Measurements from ENCODE around the gene PEX16.

Gene PEX16

DNA sequence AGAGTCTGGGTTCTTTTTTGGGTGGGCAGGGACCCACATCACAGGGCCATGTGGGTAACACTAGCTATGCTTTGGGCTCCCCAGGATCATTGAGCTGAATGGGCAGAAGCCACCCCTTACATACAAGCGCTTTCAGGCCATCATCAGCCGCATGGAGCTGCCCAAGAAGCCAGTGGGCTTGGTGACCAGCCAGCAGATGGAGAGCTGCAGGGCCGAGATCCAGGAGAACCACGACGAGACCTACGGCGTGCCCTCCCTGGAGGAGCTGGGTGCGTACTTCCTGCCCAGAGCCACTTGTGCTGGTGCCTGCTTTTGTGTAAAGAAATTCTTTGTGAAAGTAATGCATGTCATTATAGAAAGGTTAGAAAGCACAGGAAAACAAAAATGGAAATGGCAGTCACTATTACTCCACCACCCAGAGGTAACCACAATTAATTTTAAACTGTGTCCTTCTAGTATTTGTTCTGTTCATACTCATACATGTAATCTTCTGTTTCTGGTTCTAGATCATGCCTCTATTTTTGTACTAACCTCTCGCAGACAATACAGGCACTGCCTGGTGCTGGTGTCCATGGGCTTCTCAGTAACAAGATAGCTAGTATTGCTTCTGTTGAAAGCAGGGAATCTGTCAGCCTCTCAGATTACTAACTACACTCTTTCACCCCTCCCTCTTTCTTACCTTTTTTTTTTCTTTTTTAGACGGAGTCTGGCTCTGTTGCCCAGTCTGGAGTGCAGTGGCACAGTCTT lies 56.7 kb downstream of the PEX16 start:
- WGBS (ENCODE audit: insufficient coverage) = 100% methylated on average over 3 of the region's 10 CpGs
- Histone ChIP-seq H3K4me3 (ENCODE audit: control insufficient read depth in 1 of 7, extremely low read depth in 1 of 7, insufficient read depth in 4 of 7, low read depth in 2 of 7, low read length in 6 of 7) (no peak overlapping the region), H3K27ac (ENCODE audit: insufficient read depth in 1 of 2, low read depth in 1 of 2, low read length in 2 of 2, poor library complexity in 1 of 2, severe bottlenecking in 2 of 2) (no peak overlapping the region), H3K4me1 (ENCODE audit: control extremely low read depth in 1 of 4, control insufficient read depth in 4 of 4, insufficient read depth in 4 of 4, low read length in 3 of 4) (no peaks in the 10 kb centered on the region), H3K27me3 (replicated peaks in 2 of 5; ENCODE audit: control insufficient read depth in 4 of 5, insufficient read depth in 5 of 5, low read length in 4 of 5) (no peaks in the 10 kb centered on the region), H3K36me3 (ENCODE audit: control insufficient read depth in 4 of 4, insufficient read depth in 4 of 4, low read length in 3 of 4) (peaks cover 23 to 91% (median 71%) of the 10 kb centered on the region in 4 experiments), H3K9me3 (ENCODE audit: control extremely low read depth in 1 of 5, control insufficient read depth in 4 of 5, insufficient read depth in 2 of 5, low read depth in 1 of 5, low read length in 4 of 5) (no peaks in the 10 kb centered on the region)
- ChIA-PET POLR2A (no interaction called here), CTCF (interaction anchor here (0.6 to 4.8 kb wide), 6 partner anchors 9 to 948 kb away, joined by 3 to 22 read pairs (median 3); no protein-coding TSS in a partner anchor)
- no peak for DNase-seq

DNA sequence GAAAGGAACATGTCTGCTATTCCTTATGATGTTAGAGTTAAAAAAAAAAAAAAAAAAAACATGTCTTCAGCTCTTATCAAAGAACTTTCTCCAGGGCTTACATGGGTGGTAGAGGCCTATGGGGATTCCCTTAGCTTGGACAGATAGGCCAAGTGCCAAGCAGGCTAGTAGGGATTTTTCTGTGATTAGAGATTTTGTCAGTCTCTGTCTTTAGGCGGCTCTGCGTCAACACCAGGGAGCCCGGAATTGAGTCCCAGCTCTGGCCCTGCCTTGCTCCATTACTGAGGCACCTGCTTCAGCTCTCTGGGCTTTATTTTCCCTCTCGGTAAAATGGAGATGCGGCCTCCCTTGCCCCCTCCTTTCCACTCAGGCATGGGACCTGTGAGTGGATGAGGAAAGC lies 57.3 kb downstream of the PEX16 start:
- ChIA-PET CTCF (interaction anchor here (0.6 to 1.9 kb wide), 4 partner anchors 9 to 949 kb away, joined by 3 to 6 read pairs (median 3); no protein-coding TSS in a partner anchor), POLR2A (no interaction called here)
- peaks cover 22 to 91% (median 68%) of the 10 kb centered on the region in 4 experiments for H3K36me3 ChIP-seq (ENCODE audit: control insufficient read depth in 4 of 4, insufficient read depth in 4 of 4, low read length in 3 of 4)
- no peaks in the 10 kb centered on the region for H3K4me1 ChIP-seq (ENCODE audit: control extremely low read depth in 1 of 4, control insufficient read depth in 4 of 4, insufficient read depth in 4 of 4, low read length in 3 of 4)
- H3K4me3 ChIP-seq (ENCODE audit: control insufficient read depth in 1 of 7, extremely low read depth in 1 of 7, insufficient read depth in 4 of 7, low read depth in 2 of 7, low read length in 6 of 7) = no peak overlapping the region
- H3K27me3 ChIP-seq (replicated peaks in 2 of 5; ENCODE audit: control insufficient read depth in 4 of 5, insufficient read depth in 5 of 5, low read length in 4 of 5) = no peaks in the 10 kb centered on the region
- no peak for DNase-seq
- H3K9me3 ChIP-seq (ENCODE audit: control extremely low read depth in 1 of 5, control insufficient read depth in 4 of 5, insufficient read depth in 2 of 5, low read depth in 1 of 5, low read length in 4 of 5) = no peaks in the 10 kb centered on the region
- 95% methylated on average over 5 of the region's 5 CpGs for WGBS (ENCODE audit: insufficient coverage)
- H3K27ac ChIP-seq (ENCODE audit: insufficient read depth in 1 of 2, low read depth in 1 of 2, low read length in 2 of 2, poor library complexity in 1 of 2, severe bottlenecking in 2 of 2) = no peak overlapping the region

Measured in common myeloid progenitor, CD34-positive (primary cell).